ENCODE results near the gene PROCR. TPM values are rescaled to one million over a fixed set of nuclear protein-coding genes. Genes with fewer than 3 reads are reported as not detected.
"Not testable (repeated sequence)": the region's sequence is repeated elsewhere in the genome, so short reads cannot be mapped to it uniquely, and the experiment has no call there.

PROCR gene
- total RNA-seq, 3 donors from 2014 or later = 6.1 to 15.0 (median 11.7) TPM

- no peak for TF ChIP-seq CTCF (IDR thresholded peaks at IDR 0.05)
- intact Hi-C loops (cut with DNase I, micrococcal nuclease) = no loop called here
- no peak overlapping the region for H3K4me3 ChIP-seq
- H3K36me3 ChIP-seq (ENCODE audit: low read depth) = no peaks in the 10 kb centered on the region
- no peaks in the 10 kb centered on the region for H3K4me1 ChIP-seq (ENCODE audit: low read depth)
- ATAC-seq (no peak), DNase-seq (no peak)
- H3K9me3 ChIP-seq = no peaks in the 10 kb centered on the region
These were observed 9.9 kb downstream of the PROCR start for GRCh38 chr20:35181731-35182130.

- intact Hi-C loops (cut with DNase I, micrococcal nuclease); H3K4me3 ChIP-seq; H3K36me3 ChIP-seq (ENCODE audit: low read depth); DNase-seq; H3K4me1 ChIP-seq (ENCODE audit: low read depth); H3K9me3 ChIP-seq; ATAC-seq: not testable (repeated sequence)
These were observed 14.9 kb downstream of the PROCR start for GRCh38 chr20:35186691-35187289.

- peaks cover 10% of the 10 kb centered on the region for H3K4me1 ChIP-seq (ENCODE audit: low read depth)
- no peaks in the 10 kb centered on the region for H3K9me3 ChIP-seq
- H3K4me3 ChIP-seq = no peak overlapping the region
- DNase-seq (no peak), ATAC-seq (no peak)
- H3K36me3 ChIP-seq (ENCODE audit: low read depth) = no peaks in the 10 kb centered on the region
- no peak for TF ChIP-seq CTCF (IDR thresholded peaks at IDR 0.05)
- intact Hi-C loops (cut with DNase I, micrococcal nuclease) = no loop called here
These were observed 15.8 kb downstream of the PROCR start for GRCh38 chr20:35187584-35188190.

- DNase-seq; H3K9me3 ChIP-seq; H3K36me3 ChIP-seq (ENCODE audit: low read depth); ATAC-seq; H3K4me3 ChIP-seq; intact Hi-C loops (cut with DNase I, micrococcal nuclease): not testable (repeated sequence)
- peaks cover 16% of the 10 kb centered on the region for H3K4me1 ChIP-seq (ENCODE audit: low read depth)
These were observed 17.4 kb downstream of the PROCR start for GRCh38 chr20:35189223-35189622.

GRCh38 chr20:35190556-35190955, 18.7 kb downstream of the PROCR start:
- Histone ChIP-seq H3K4me3 (no peak overlapping the region), H3K36me3 (ENCODE audit: low read depth) (no peaks in the 10 kb centered on the region), H3K4me1 (ENCODE audit: low read depth) (peaks cover 16% of the 10 kb centered on the region), H3K9me3 (no peaks in the 10 kb centered on the region)
- TF ChIP-seq CTCF (IDR thresholded peaks at IDR 0.05) = no peak
- intact Hi-C loops (cut with DNase I, micrococcal nuclease) = no loop called here
- ATAC-seq = no peak
- DNase-seq = no peak

GRCh38 chr20:35191419-35192117, 19.7 kb downstream of the PROCR start:
- no peak for ATAC-seq
- intact Hi-C loops (cut with DNase I, micrococcal nuclease) = no loop called here

More at GRCh38 chr20:35191419-35192117, 19.7 kb downstream of the PROCR start:
- Histone ChIP-seq H3K4me3 (no peak overlapping the region), H3K4me1 (ENCODE audit: low read depth) (peaks cover 16% of the 10 kb centered on the region), H3K36me3 (ENCODE audit: low read depth) (no peaks in the 10 kb centered on the region), H3K9me3 (peaks cover 5% of the 10 kb centered on the region)
- no peak for DNase-seq
- TF ChIP-seq CTCF (IDR thresholded peaks at IDR 0.05) = no peak

Measured in mucosa of descending colon (tissue), 3 donors.